ENCODE measurements around the gene GEN1.

DNA sequence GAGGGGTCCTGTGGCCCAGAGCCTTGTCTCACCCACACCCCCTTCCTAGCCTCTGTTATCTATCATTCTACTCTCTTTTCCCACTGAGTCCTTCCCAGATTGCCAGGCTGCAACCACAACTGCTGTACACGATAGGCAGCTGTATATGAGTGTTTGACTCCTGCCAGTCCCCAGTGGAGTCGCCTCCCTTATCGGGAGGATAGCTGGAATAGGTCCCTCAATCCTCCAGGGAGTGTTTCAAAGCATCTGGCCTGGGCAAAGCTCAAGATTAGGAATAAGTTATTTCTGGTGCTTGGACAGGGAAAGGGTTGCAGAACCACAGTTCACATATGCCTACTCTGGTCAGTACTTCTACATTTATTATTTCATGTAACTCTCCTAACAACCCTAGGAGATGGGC is 67.1 kb downstream of the GEN1 start:
- TF ChIP-seq, protein P1, sequence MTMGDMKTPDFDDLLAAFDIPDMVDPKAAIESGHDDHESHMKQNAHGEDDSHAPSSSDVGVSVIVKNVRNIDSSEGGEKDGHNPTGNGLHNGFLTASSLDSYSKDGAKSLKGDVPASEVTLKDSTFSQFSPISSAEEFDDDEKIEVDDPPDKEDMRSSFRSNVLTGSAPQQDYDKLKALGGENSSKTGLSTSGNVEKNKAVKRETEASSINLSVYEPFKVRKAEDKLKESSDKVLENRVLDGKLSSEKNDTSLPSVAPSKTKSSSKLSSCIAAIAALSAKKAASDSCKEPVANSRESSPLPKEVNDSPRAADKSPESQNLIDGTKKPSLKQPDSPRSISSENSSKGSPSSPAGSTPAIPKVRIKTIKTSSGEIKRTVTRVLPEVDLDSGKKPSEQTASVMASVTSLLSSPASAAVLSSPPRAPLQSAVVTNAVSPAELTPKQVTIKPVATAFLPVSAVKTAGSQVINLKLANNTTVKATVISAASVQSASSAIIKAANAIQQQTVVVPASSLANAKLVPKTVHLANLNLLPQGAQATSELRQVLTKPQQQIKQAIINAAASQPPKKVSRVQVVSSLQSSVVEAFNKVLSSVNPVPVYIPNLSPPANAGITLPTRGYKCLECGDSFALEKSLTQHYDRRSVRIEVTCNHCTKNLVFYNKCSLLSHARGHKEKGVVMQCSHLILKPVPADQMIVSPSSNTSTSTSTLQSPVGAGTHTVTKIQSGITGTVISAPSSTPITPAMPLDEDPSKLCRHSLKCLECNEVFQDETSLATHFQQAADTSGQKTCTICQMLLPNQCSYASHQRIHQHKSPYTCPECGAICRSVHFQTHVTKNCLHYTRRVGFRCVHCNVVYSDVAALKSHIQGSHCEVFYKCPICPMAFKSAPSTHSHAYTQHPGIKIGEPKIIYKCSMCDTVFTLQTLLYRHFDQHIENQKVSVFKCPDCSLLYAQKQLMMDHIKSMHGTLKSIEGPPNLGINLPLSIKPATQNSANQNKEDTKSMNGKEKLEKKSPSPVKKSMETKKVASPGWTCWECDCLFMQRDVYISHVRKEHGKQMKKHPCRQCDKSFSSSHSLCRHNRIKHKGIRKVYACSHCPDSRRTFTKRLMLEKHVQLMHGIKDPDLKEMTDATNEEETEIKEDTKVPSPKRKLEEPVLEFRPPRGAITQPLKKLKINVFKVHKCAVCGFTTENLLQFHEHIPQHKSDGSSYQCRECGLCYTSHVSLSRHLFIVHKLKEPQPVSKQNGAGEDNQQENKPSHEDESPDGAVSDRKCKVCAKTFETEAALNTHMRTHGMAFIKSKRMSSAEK (CRISPR knock-in tag; IDR thresholded peaks at IDR 0.05; ENCODE audit: borderline replicate concordance): no peak
- no peak for TF ChIP-seq CREB1 (CRISPR knock-in tag; IDR thresholded peaks at IDR 0.05)
- TF ChIP-seq, protein P2, sequence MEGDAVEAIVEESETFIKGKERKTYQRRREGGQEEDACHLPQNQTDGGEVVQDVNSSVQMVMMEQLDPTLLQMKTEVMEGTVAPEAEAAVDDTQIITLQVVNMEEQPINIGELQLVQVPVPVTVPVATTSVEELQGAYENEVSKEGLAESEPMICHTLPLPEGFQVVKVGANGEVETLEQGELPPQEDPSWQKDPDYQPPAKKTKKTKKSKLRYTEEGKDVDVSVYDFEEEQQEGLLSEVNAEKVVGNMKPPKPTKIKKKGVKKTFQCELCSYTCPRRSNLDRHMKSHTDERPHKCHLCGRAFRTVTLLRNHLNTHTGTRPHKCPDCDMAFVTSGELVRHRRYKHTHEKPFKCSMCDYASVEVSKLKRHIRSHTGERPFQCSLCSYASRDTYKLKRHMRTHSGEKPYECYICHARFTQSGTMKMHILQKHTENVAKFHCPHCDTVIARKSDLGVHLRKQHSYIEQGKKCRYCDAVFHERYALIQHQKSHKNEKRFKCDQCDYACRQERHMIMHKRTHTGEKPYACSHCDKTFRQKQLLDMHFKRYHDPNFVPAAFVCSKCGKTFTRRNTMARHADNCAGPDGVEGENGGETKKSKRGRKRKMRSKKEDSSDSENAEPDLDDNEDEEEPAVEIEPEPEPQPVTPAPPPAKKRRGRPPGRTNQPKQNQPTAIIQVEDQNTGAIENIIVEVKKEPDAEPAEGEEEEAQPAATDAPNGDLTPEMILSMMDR (IDR thresholded peaks at IDR 0.05): no peak

Data from WTC11 (cell line).